GM19025 (cell line): Measurements from ENCODE around the gene FANCG.
A peak's percentile ranks its signal among the peaks of the same experiment; 100 is the strongest.

Experiments used
- ATAC-seq: cut with Tn5 transposase; IDR thresholded peaks from one replicate; pipeline ENCODE4 v1.9.1; 2021; ENCODE audit warnings: mild to moderate bottlenecking, low read depth, moderate library complexity; ENCODE audit not compliant: unreplicated experiment

Gene FANCG

GRCh38 chr9:35079426-35080341 lies at the start of gene FANCG:
TSS of gene FANCG (minus strand) at chr9:35079942. CDS start at chr9:35079524, 418 bp downstream.
- peak; percentile 95 for ATAC-seq

- peak; percentile 38 for ATAC-seq
These were observed 37.3 kb upstream of the FANCG start for GRCh38 chr9:35116898-35117551.

- no peak for ATAC-seq
These were observed 36.8 kb upstream of the FANCG start for GRCh38 chr9:35116539-35116897.

- ATAC-seq: peak; percentile 46
These were observed 36.2 kb upstream of the FANCG start, which contains the start of gene ATOSB for GRCh38 chr9:35115680-35116538. TSS of gene ATOSB (minus strand) at chr9:35115862. CDS start at chr9:35108274, 7,588 bp downstream.

DNA sequence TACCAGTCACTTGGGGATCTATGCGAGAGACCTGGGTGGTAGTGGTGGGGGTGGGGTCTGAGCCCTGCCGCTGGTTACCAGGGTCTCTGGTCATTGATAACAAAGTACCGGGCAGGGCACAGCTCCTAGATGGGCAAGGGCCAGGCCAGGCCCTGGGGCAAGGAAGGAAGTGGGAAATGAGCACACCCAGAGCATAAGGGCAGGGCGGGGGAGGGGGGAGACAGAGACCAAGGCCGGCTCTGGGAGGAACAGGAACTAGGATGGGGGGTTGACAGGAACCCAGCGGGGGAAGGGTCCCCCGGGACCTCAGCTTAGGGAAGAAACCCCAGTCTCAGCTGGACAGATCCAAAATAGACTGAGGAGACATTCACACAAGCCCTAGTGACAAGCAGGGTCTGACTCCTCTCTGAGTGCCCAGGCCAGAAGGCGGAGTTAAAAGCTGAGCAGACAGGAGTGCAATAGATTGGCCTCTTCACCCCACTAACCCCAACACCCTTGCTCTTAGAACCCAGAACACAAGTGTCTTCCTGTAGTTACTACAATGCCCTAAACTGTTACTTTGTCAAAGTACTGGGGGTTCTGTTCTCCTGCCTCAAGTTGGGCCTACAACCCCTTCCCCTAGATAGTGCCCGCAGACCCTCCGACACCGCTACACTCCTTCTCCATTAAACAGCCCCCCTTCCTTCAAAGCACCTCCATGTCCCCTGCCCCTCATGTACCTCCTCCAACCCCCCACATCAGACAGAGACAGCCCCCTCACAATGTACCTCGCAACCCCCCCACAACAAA lies 35.3 kb upstream of the FANCG start:
- ATAC-seq: no peak

DNA sequence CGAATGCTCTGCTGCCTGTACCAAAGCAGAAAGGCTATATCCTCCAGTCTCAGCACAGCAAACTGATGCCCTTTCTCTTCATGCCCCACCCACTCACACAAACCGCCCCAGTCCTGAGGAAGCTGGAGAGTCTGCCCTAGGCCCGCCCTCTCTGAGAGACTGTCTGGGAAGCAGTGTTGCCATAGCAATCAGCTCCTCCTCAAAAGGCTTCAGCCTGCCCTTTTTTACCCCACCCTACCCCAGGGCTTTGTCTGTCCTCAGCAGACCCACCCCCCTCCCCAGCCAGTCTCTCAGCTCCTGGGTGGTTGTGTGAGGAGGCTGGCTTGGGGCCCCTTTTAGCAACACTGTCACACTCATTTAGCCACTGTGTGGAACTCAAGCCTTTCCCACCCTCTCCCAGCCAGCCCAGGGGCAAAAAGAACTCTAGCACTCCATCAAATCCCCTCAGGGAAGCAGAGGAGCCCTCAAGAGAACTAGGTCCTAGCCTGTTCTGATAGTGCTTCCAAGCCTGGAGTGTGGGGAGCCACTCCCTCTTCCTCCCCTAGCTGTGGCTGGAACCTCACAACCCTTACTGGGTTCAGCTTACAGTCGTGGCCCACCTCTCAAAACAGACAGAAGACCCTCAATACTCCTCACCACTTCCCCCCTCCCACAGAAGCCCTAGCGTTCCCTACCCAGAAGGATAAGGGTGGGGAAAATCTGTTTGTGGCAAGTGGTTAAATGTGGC lies 34.5 kb upstream of the FANCG start:
- ATAC-seq: no peak

GRCh38 chr9:35112257-35113020 lies 32.7 kb upstream of the FANCG start:
- ATAC-seq: no peak

DNA sequence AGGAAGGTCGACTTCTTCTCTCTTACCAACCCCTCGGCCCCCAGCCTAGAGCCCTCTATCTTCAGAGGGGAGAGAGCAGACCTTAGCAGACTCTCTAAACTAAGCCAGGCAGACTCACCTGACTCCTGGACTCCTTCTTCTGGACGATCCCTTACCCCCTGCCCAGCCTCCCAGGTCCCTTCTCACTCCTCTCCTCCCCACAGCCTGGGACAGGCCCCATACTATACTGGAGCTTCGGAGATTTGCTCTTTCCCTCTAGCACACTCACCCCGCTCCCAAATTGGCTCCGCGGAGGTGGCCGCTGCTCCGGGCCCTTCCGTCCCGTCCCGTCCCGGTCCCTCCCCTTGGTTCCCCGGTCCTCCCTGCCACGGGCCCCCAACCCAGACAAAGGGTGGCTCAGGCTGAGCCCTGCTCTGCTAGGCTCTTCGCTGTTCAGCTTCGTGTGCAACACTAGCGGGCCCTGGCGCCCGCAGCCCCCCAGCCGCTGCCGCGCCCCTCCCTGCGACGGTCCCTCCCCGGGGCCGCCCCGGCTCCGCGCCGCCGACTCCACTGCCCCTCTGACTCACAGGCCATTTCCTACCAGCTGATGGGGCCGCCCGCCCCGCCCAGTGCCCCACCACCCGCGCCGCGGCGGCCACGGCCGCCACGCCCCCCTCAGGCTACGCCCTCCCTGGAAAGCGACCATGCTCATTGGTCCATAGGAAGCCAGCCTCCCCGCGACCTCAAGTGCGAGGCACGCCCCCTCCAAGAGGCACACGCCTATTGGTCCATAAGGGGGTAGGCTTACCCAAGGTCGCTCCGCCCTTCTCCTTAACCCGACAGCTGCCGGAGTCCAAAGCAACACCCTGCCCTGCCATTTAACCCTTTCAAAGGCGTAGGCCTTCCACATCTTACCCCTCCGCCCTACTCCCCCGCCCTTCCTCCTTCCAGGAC lies 31.5 kb upstream of the FANCG start:
- ATAC-seq: peak; percentile 82

GRCh38 chr9:35110327-35110761 lies 30.6 kb upstream of the FANCG start:
- ATAC-seq: no peak

- no peak for ATAC-seq
These were observed 29.3 kb upstream of the FANCG start for GRCh38 chr9:35108946-35109575.

DNA sequence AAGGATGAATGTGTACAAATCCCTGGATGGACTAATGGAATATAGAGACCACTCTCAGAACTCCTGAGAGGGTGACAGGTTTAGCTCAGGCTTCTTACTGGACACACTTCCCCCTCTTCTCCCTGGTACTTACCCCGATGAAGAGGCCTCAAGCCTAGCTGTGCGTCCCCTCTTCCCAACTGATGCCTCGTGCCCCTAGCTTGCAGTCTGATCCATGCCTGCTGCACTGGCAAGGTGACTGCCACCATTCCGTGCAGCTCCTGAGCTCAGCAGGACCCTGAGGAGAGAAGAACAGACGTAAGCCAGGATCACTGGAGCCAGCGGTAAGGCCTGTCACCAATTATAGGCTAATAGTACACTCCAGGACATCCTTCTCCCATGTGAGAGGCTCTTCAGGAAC lies 28.7 kb upstream of the FANCG start:
- ATAC-seq: no peak

DNA sequence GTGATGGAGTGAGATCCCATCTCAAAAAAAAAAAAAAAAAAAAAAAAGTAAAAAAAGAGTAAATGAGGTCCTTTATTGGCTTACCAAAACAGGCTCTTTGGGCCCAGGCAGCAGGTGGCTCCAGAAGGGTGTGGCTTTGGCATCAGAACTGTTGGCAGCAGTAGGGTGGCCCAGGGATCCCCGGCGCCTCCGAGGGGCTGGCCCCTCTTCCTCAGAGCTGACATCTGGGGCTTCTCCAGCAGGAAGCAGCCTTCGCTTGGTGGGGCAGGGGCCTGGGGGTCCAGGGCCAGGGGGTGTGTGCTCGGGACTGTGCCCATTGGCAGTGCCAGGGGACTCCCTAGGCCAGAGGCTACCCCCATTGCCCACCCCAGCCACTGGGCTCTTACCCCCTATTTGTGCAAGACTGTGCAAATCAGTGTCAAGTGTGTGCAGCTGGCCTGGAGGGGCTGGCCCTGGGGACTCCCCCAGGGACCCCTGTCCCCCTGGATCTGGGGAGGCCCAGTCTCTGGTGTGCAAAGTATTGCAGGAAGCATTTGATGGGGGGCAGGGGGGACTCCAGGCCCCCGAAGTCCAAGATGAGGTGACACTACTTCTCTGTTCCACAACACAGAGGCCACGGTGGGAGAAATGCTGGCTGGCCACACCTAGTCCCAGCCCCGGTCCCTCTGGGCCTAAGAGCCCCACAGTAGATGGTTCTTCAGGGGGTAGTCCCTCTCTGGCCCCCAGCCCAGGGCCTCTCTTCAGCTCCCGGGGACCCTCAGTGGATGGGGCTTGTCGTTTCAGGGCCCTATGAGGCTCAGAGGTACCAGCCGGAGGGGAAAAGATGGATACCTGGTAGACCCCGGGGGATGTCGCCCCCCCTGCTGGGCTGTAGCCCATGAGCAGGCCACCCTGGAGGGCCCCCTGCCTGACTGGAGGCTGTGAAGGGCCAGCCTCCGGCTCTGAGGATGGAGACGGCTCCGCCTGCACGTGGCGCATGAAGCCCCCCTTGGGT lies 27.9 kb upstream of the FANCG start:
- ATAC-seq: no peak

DNA sequence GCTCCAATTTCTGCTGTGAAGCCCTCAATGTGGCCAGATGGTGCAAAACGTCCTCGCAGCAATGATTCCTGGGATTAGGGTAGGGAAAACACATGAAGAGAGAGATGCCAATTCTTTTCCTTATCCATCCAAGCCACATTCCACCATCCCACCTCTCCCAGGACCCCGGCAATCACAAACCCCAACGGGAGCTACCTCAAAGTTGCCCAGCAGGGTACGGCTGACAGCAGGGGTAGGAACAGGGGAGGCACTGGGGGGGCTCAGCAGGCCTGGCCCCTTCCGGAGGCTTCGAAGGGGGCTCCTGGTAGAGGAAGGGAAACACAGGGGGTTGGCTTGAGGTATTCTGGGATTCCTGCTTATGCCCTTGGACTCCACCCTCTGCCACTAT lies 26.6 kb upstream of the FANCG start:
- no peak for ATAC-seq

DNA sequence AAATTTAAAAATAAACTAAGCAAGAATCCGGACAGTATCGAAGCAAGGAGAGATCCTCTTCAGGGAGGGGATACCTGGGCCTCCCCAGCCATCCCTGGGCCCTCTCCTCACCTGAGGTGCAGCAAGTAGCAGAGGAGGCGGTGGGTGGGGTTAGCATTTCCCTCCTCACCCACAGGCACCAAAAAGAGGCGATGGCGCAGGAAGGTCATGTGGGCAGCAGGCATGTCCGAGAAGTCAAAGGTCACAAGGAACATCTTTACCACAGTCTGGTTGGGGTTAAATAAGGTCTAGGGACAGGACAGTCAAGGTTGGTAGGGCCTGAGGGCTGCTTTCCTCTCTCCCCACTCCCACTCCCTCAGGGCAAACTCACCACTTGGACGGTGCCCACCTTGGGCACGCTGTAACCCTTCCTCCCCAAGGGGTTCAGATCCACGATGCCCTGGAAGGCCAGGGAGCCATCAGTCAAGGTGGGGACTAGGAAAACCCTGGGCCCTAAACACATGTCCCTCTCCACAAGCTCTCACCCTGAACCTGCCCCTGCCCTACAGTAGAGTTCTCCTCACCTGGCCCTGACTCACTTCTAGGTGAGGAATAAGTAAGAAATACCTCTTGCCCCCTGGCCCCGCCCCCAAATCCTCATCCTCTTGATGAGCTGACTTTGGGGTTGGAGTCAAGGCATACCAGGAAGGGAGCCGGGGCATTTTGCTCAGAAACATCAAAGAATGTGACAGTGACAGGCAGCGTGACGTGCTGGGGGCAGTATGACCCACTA lies 26.0 kb upstream of the FANCG start:
- ATAC-seq: no peak

DNA sequence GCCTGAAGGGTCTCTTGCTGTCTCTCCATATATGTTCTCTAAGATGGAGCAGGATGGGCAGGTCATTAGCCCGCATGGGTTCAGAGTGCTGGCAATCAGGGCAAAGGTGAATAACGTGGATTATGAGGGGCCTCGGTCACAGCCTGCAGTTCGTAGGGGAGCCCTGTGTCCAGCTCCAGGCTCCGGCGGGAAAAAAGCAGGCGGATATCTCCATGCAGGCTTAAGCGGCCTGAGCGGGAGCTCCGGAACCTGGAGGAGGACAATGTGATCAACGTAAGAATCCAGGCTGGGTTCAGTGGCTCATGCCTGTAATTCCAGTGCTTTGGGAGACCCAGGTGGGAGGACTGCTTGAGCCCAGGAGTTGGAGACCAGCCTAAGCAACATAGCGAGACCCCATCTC lies 25.4 kb upstream of the FANCG start:
- no peak for ATAC-seq
